Bronchial epithelial cell (primary cell): ENCODE data around the gene TMEM233. TPM values are rescaled to one million over a fixed set of nuclear protein-coding genes. Genes with fewer than 3 reads are reported as not detected.

Experiments used
- DNase-seq: peaks from one replicate; pipeline ENCODE4 v3.0.0-alpha.2; 2010; ENCODE audit warnings: low read depth
- FAIRE-seq: peaks from 2 replicates; lab custom pipeline; 2011; peaks lifted over from hg19 to GRCh38; lab: Jason Lieb, UNC
- H3K27me3 ChIP-seq: 2 replicates; pipeline ENCODE4 v1.5.1; 2011; ENCODE audit warnings: low read length; ENCODE audit not compliant: control insufficient read depth, insufficient read depth
- H3K36me3 ChIP-seq: 2 replicates; pipeline ENCODE4 v1.5.1; 2011; ENCODE audit warnings: low read length; ENCODE audit not compliant: control insufficient read depth, insufficient read depth
- H3K4me3 ChIP-seq: 2 replicates; pipeline ENCODE4 v1.5.1; 2011; ENCODE audit warnings: mild to moderate bottlenecking, low read depth, low read length, control low read depth
- total RNA-seq: library from RNA; depleted of rRNA; stranded (reverse); fragments of >200 nt; gene quantifications from 2 replicates; pipeline ENCODE4 v1.2.1, GENCODE V29; 2014
- TF ChIP-seq, protein P1 (sequence below): IDR thresholded peaks from 2 replicates; pipeline ENCODE4 v1.5.1; 2011; ENCODE audit warnings: mild to moderate bottlenecking, moderate library complexity, low read length, control low read depth, inconsistent platforms; ENCODE audit not compliant: insufficient read depth, severe bottlenecking

The TMEM233 gene
- total RNA-seq, 1 donor from 2014 or later, result not detected

DNA sequence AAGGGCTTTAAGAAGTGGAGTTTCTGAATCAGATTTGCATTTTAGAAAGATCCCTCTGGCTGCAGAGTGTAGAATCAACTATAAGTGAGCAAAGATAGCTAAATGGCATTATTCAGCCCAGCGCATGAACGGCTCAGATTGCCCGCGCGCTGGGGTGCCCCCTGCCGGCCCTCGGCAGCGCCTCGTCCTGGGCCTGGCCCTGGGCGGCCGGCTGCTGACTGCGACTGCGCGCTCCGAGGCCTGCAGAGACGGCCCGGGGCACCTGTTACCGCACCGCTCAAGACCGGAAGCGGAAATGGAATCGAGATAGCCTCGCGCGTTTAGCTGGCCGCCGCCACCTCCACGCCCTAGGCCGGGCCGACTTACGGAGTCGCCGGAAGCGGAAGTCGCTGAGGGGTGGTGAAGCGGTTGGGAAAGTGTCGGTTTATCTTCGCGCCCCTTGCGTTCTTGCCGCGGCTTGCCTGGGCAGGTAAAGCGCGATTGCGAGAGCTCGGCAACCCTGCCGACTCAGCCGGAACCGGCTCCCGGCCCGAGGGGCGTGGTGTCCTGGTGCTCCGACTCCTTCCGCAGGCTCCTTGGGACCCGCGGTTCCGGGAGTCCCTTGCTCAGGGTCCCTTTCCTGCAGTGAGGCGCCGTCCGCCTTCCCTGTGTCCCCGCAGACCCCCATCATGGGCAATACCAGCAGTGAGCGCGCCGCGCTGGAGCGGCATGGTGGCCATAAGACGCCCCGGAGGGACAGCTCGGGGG is 74.2 kb downstream of the TMEM233 start, which contains the start of gene PRKAB1:
Gene PRKAB1 (plus strand): TSS at position 557 of the 747 bp plus-strand sequence. CDS start 112 bp downstream, at position 669.
- peak within 1 kb of the TSS; percentile 78 for H3K4me3 ChIP-seq
- peaks cover 2% of the 10 kb centered on the region for H3K36me3 ChIP-seq
- TF ChIP-seq, protein P1, sequence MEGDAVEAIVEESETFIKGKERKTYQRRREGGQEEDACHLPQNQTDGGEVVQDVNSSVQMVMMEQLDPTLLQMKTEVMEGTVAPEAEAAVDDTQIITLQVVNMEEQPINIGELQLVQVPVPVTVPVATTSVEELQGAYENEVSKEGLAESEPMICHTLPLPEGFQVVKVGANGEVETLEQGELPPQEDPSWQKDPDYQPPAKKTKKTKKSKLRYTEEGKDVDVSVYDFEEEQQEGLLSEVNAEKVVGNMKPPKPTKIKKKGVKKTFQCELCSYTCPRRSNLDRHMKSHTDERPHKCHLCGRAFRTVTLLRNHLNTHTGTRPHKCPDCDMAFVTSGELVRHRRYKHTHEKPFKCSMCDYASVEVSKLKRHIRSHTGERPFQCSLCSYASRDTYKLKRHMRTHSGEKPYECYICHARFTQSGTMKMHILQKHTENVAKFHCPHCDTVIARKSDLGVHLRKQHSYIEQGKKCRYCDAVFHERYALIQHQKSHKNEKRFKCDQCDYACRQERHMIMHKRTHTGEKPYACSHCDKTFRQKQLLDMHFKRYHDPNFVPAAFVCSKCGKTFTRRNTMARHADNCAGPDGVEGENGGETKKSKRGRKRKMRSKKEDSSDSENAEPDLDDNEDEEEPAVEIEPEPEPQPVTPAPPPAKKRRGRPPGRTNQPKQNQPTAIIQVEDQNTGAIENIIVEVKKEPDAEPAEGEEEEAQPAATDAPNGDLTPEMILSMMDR, result peak; percentile 89
- peak; percentile 97 for DNase-seq
- no peak for FAIRE-seq
- H3K27me3 ChIP-seq, result no peaks in the 10 kb centered on the region

GRCh38 chr12:119668324-119668841 is 74.8 kb downstream of the TMEM233 start:
- H3K4me3 ChIP-seq, result peak overlapping the region; percentile 78
- DNase-seq (peak; percentile 47), FAIRE-seq (no peak)
- H3K36me3 ChIP-seq, result peaks cover 2% of the 10 kb centered on the region
- TF ChIP-seq, protein P1, result no peak
- H3K27me3 ChIP-seq, result no peaks in the 10 kb centered on the region

- H3K36me3 ChIP-seq, result peaks cover 5% of the 10 kb centered on the region
- H3K27me3 ChIP-seq, result no peaks in the 10 kb centered on the region
- no peak overlapping the region for H3K4me3 ChIP-seq
- TF ChIP-seq, protein P1, result no peak
- DNase-seq (peak; percentile 90), FAIRE-seq (no peak)
Measured at GRCh38 chr12:119669744-119670472, 76.3 kb downstream of the TMEM233 start.

DNA sequence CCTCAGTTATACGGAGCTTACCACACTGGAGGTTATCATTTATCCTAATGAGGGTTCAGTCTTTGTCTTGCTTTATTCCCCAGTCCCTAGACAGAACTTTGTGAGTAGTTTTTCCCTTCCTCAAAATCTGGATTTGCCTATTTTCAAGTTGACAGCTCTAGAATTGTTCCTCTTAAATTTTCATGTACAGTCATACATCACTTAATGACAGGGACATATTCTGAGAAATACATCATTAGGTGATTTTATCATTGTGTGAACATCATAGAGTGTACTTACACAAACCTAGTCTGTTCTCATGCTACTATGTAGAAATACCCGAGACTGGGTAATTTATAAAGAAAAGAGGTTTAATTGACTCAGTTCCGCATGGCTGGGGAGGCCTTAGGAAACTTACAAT is 77.5 kb downstream of the TMEM233 start:
- DNase-seq (no peak), FAIRE-seq (no peak)
- H3K4me3 ChIP-seq, result no peak overlapping the region
- peaks cover 5% of the 10 kb centered on the region for H3K36me3 ChIP-seq
- TF ChIP-seq, protein P1, result no peak
- H3K27me3 ChIP-seq, result no peaks in the 10 kb centered on the region

DNA sequence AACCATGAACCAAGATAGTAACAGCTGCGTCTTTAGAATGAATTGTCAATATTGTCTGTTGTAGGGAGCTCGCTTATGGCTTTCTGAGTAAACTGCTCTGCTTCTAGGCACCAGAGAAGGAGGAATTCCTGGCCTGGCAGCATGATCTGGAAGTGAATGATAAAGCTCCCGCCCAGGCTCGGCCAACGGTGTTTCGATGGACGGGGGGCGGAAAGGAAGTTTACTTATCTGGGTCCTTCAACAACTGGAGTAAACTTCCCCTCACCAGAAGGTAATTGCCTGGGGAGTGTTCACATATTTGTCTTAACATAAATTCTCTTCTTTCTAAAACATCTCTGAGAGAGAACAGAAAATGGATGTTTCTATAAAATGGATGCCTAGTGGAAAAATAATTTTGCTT is 78.6 kb downstream of the TMEM233 start:
- FAIRE-seq, result no peak
- no peak for DNase-seq
- H3K36me3 ChIP-seq, result peaks cover 14% of the 10 kb centered on the region
- TF ChIP-seq, protein P1, result no peak
- H3K27me3 ChIP-seq, result no peaks in the 10 kb centered on the region
- H3K4me3 ChIP-seq, result no peak overlapping the region
